Breast epithelium (tissue), 4 donors: ENCODE measurements around the gene HS6ST3. TPM values are rescaled to one million over a fixed set of nuclear protein-coding genes. Genes with fewer than 3 reads are reported as not detected.

Source experiments
- DNase-seq, 2 donors: peaks; one replicate each; pipeline ENCODE4 v3.0.0-alpha.2; 2019; ENCODE audit warnings: low spot score in 2 of 2
- H3K27ac ChIP-seq, 2 donors: fragments of 200-600 bp; sonication (generic) in 1 of 2; one replicate each; pipeline ENCODE4 v1.5.1; 2016 to 2019; ENCODE audit warnings: mild to moderate bottlenecking in 1 of 2
- H3K27me3 ChIP-seq, 2 donors: fragments of 200-600 bp; sonication (generic) in 1 of 2; one replicate each; pipeline versions ENCODE4 v1.5.1 to v1.6.0; 2017 to 2019; ENCODE audit warnings: control low read depth in 1 of 2, mild to moderate bottlenecking in 1 of 2
- H3K36me3 ChIP-seq: fragments of 200-600 bp; one replicate; pipeline ENCODE4 v1.5.1; 2019
- H3K4me1 ChIP-seq, 2 donors: fragments of 200-600 bp; sonication (generic); one replicate each; pipeline ENCODE4 v1.5.1; 2016 to 2019; ENCODE audit warnings: control low read depth in 1 of 2
- H3K4me3 ChIP-seq, 3 donors: fragments of 200-600 bp; sonication (generic); 1 replicate in 2 of 3; 2 replicates in 1 of 3; pipeline ENCODE4 v1.5.1; 2016 to 2019; ENCODE audit warnings: mild to moderate bottlenecking in 3 of 3, moderate library complexity in 2 of 3
- H3K9me3 ChIP-seq, 2 donors: fragments of 200-600 bp; sonication (generic) in 1 of 2; one replicate each; pipeline ENCODE4 v1.5.1; 2016 to 2019; ENCODE audit warnings: control low read depth in 1 of 2
- POLR2A ChIP-seq: fragments of 450-650 bp; IDR thresholded peaks from one replicate; pipeline ENCODE4 v1.6.1; 2016; ENCODE audit warnings: antibody characterized with exemption, mild to moderate bottlenecking, moderate library complexity
- POLR2AphosphoS5 ChIP-seq, 3 donors: sonication (generic); formaldehyde crosslinking; IDR thresholded peaks; one replicate each; pipeline ENCODE4 v1.6.1; 2017; ENCODE audit warnings: antibody characterized with exemption in 3 of 3
- intact Hi-C: fragments of 100-400 bp; cut with DNase I; formaldehyde crosslinking; loops from one replicate; pipeline ENCODE4 v1.15.1; 2023; ENCODE audit warnings: low total_unique reads
- total RNA-seq, 3 donors: library from RNA; depleted of rRNA; stranded (reverse); fragments of >200 nt; gene quantifications; one replicate each; pipeline ENCODE4 v1.1.0, GENCODE V29; 2016
- TF ChIP-seq, protein P1 (sequence below), 3 donors: fragments of 450-650 bp; IDR thresholded peaks; one replicate each; pipeline ENCODE4 v1.5.1; 2016 to 2017; ENCODE audit warnings: antibody characterized with exemption in 3 of 3, mild to moderate bottlenecking in 3 of 3, moderate library complexity in 3 of 3

The HS6ST3 gene
- total RNA-seq, 3 donors from 2014 or later = under 0.01 to 1.3 (median 0.59) TPM

- intact Hi-C loops = no loop called here
- TF ChIP-seq, protein P1, sequence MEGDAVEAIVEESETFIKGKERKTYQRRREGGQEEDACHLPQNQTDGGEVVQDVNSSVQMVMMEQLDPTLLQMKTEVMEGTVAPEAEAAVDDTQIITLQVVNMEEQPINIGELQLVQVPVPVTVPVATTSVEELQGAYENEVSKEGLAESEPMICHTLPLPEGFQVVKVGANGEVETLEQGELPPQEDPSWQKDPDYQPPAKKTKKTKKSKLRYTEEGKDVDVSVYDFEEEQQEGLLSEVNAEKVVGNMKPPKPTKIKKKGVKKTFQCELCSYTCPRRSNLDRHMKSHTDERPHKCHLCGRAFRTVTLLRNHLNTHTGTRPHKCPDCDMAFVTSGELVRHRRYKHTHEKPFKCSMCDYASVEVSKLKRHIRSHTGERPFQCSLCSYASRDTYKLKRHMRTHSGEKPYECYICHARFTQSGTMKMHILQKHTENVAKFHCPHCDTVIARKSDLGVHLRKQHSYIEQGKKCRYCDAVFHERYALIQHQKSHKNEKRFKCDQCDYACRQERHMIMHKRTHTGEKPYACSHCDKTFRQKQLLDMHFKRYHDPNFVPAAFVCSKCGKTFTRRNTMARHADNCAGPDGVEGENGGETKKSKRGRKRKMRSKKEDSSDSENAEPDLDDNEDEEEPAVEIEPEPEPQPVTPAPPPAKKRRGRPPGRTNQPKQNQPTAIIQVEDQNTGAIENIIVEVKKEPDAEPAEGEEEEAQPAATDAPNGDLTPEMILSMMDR (IDR thresholded peaks at IDR 0.05) = no peak
- TF ChIP-seq POLR2AphosphoS5 (IDR thresholded peaks at IDR 0.05) (no peak), POLR2A (no peak)
Observed at GRCh38 chr13:96673825-96674224, 583.9 kb downstream of the HS6ST3 start.

GRCh38 chr13:96677029-96677428 lies 587.1 kb downstream of the HS6ST3 start:
- no peak overlapping the region for H3K4me3 ChIP-seq
- TF ChIP-seq POLR2AphosphoS5 (IDR thresholded peaks at IDR 0.05) (no peak), POLR2A (no peak)
- TF ChIP-seq, protein P1 (IDR thresholded peaks at IDR 0.05) = no peak
- no peak overlapping the region for H3K27ac ChIP-seq
- H3K27me3 ChIP-seq = no peaks in the 10 kb centered on the region
- no peaks in the 10 kb centered on the region for H3K4me1 ChIP-seq
- intact Hi-C loops = no loop called here
- no peaks in the 10 kb centered on the region for H3K9me3 ChIP-seq
- DNase-seq = no peak
- H3K36me3 ChIP-seq = no peaks in the 10 kb centered on the region

More at GRCh38 chr13:96673825-96674224, 583.9 kb downstream of the HS6ST3 start:
- Histone ChIP-seq H3K4me1 (no peaks in the 10 kb centered on the region), H3K9me3 (no peaks in the 10 kb centered on the region), H3K36me3 (no peaks in the 10 kb centered on the region), H3K4me3 (no peak overlapping the region), H3K27ac (no peak overlapping the region), H3K27me3 (no peaks in the 10 kb centered on the region)
- DNase-seq = no peak

DNA sequence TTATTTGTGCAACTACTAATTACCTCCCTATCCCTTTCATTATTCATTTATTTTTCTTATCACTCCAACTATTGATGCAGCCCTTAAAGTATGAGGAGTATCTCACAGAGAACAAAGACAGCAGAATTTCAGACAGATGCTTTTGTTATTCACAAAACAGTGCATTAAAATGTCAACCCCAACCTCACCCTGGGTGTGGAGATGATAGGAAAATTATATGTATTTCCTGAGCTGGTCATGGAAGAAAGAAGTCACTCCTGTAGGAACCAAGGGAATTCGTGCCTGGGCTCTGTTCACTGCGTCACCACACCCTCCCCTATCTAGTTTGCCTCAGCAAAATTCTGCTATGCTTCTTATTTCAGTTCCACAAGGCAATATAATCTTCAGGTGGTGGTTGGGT lies 588.9 kb downstream of the HS6ST3 start:
- Histone ChIP-seq H3K27me3 (no peaks in the 10 kb centered on the region), H3K4me1 (no peaks in the 10 kb centered on the region), H3K4me3 (no peak overlapping the region), H3K27ac (no peak overlapping the region), H3K9me3 (no peaks in the 10 kb centered on the region), H3K36me3 (no peaks in the 10 kb centered on the region)
- no peak for DNase-seq
- intact Hi-C loops = no loop called here
- TF ChIP-seq POLR2A (no peak), POLR2AphosphoS5 (IDR thresholded peaks at IDR 0.05) (no peak)
- TF ChIP-seq, protein P1 (IDR thresholded peaks at IDR 0.05) = no peak

- TF ChIP-seq POLR2AphosphoS5 (IDR thresholded peaks at IDR 0.05) = no peak
- TF ChIP-seq, protein P1 (IDR thresholded peaks at IDR 0.05) = no peak
- no peak for TF ChIP-seq POLR2A
- Histone ChIP-seq H3K36me3 (no peaks in the 10 kb centered on the region), H3K4me1 (no peaks in the 10 kb centered on the region), H3K4me3 (no peak overlapping the region), H3K27ac (no peak overlapping the region), H3K27me3 (no peaks in the 10 kb centered on the region), H3K9me3 (no peaks in the 10 kb centered on the region)
- intact Hi-C loops = no loop called here
- no peak for DNase-seq
Observed at GRCh38 chr13:96680898-96681297, 591.0 kb downstream of the HS6ST3 start.

- Histone ChIP-seq H3K4me1 (no peaks in the 10 kb centered on the region), H3K27me3 (no peaks in the 10 kb centered on the region), H3K9me3 (no peaks in the 10 kb centered on the region), H3K4me3 (no peak overlapping the region), H3K27ac (no peak overlapping the region), H3K36me3 (no peaks in the 10 kb centered on the region)
- intact Hi-C loops = no loop called here
- DNase-seq = no peak
- TF ChIP-seq POLR2AphosphoS5 (IDR thresholded peaks at IDR 0.05) = no peak
- no peak for TF ChIP-seq POLR2A
- TF ChIP-seq, protein P1 (IDR thresholded peaks at IDR 0.05) = no peak
Observed at GRCh38 chr13:96681766-96682165, 591.9 kb downstream of the HS6ST3 start.
